GM10847 (cell line): ENCODE data around the gene MLLT3.

Source experiments
- POLR2A ChIP-seq: IDR thresholded peaks from 2 replicates; pipeline ENCODE4 v1.6.1; 2011; ENCODE audit not compliant: insufficient read length; ENCODE audit errors: extremely low read depth

Gene MLLT3

GRCh38 chr9:20584968-20585643 lies 37.2 kb downstream of the MLLT3 start:
- no peak for TF ChIP-seq POLR2A

GRCh38 chr9:20582150-20582549 lies 40.1 kb downstream of the MLLT3 start:
- TF ChIP-seq POLR2A = no peak

GRCh38 chr9:20580673-20581072 lies 41.6 kb downstream of the MLLT3 start:
- TF ChIP-seq POLR2A = no peak

GRCh38 chr9:20579524-20580314 lies 42.6 kb downstream of the MLLT3 start:
- no peak for TF ChIP-seq POLR2A

- TF ChIP-seq POLR2A = no peak
Observed at GRCh38 chr9:20573023-20573422, 49.3 kb downstream of the MLLT3 start.

GRCh38 chr9:20570756-20571155 lies 51.5 kb downstream of the MLLT3 start:
- no peak for TF ChIP-seq POLR2A

- no peak for TF ChIP-seq POLR2A
Observed at GRCh38 chr9:20570087-20570486, 52.2 kb downstream of the MLLT3 start.

GRCh38 chr9:20569525-20569924 lies 52.8 kb downstream of the MLLT3 start:
- TF ChIP-seq POLR2A = no peak

GRCh38 chr9:20568400-20568799 lies 53.9 kb downstream of the MLLT3 start:
- no peak for TF ChIP-seq POLR2A

- TF ChIP-seq POLR2A = no peak
Observed at GRCh38 chr9:20566401-20566800, 55.9 kb downstream of the MLLT3 start.

GRCh38 chr9:20564650-20565049 lies 57.6 kb downstream of the MLLT3 start:
- TF ChIP-seq POLR2A = no peak

- no peak for TF ChIP-seq POLR2A
Observed at GRCh38 chr9:20563917-20564316, 58.4 kb downstream of the MLLT3 start.

- no peak for TF ChIP-seq POLR2A
Observed at GRCh38 chr9:20562051-20562450, 60.2 kb downstream of the MLLT3 start.

- TF ChIP-seq POLR2A = no peak
Observed at GRCh38 chr9:20561531-20561930, 60.8 kb downstream of the MLLT3 start.

GRCh38 chr9:20559231-20559890 lies 62.9 kb downstream of the MLLT3 start:
- TF ChIP-seq POLR2A = no peak

- no peak for TF ChIP-seq POLR2A
Observed at GRCh38 chr9:20558566-20559016, 63.7 kb downstream of the MLLT3 start.

GRCh38 chr9:20557890-20558565 lies 64.3 kb downstream of the MLLT3 start:
- no peak for TF ChIP-seq POLR2A
